Endometrium (tissue), 2 donors: Measurements from ENCODE around the gene PFN4.

Experiments used
- FAIRE-seq: peaks from 2 replicates; lab custom pipeline; 2012; peaks lifted over from hg19 to GRCh38; lab: Jason Lieb, UNC
- donor health status: control.
- donor health status: control.

Gene PFN4

DNA sequence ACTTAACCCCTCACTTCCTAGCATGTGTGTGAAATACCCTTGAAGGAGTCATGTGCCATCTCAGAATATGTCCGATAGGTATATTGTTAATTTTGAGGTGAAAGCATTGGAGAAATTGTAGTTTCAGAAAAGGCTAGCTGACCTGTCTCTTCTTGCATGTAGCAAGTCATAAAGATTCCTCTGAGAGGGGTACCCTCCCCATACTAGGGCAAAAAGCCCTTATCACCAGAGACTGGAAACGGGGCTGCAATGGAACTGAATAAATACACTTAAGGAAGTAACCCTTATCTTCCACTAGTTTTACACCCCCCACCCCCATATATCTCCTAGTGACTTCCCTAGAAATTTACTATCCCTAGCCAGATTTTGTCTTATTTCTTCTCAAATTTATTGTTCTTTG, 45.3 kb downstream of the PFN4 start:
- no peak for FAIRE-seq

- no peak for FAIRE-seq
Observed at GRCh38 chr2:24077535-24077877, 45.6 kb downstream of the PFN4 start.

DNA sequence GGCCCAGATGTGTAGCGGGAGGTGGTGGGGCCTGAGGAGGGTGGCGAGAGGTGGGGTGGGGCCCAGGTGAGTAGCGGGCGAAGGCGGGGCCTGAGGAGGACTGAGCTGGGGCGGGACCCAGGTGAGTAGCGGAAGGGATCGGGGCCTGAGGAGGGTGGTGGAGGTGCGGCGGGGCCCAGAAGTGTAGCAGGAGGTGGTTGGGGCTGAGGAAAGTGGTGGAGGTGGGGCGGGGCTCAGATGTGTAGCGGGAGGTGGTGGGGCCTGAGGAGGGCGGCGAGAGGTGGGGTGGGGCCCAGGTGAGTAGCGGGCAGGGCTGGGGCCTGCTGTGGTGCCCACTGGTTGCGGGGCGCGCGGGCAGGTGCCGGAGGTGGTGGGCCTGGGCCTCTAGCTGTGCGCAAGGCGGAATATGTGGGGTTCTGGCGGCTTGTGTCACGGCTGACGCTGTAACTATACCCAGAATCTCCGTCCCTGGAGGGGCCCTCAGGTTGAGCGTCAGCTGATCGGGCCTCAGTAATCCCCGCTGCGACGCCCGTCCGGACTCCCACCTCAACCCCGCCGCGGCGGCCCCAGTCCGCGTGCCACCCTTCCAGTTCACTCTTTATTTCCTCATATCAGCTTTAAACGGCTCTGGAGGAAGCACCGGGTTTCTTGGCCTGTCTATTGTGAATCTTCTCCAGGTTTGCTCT, 46.1 kb downstream of the PFN4 start:
- FAIRE-seq, result no peak

DNA sequence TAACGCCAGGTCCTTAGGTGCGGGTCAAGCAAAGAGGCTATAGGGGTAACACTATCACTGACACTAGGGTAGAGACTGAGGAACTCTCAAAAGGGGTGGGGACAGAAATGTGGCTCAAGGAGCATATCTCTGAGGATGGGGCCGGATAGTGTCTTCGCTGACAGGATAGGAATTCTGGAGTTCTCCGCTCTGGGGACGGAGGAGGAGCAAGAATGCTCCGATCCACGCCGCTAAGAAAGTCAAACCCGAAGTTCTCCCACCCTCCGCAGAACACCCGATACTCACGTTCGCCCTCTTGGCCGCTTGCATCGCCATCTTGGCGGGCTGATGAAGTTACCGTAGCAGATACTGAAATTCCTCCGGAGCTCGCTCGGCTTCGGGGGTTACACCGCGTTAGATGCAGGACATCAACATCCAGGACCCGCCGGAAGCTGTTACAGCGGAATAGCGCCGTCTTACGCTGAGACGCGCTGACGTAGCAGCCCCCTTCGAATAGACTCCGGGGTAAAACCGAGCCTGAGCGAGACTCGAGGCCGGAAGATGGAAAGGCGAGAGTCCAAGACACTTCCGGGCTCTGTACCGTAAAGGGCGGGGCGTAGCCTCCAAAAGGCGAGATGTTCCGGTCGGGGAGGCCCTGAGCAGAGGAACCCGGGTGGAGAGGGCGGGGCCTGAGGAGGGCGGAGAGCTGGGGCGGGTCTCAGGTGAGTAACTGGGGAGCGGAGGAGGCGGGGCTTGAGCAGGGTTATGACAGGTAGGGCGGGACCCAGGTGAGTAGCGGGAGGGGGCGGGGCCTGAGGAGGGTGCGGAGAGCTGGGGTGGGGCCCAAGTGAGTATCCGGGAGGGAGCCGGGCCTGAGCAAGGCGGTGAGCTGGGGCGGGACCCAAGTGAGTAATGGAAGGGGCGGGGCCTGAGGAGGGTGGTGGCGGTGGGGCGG, 47.0 kb downstream of the PFN4 start, which contains the start of gene SF3B6:
TSS of gene SF3B6 (minus strand) at position 412 of the 934 bp plus-strand sequence. CDS start at position 315, 97 bp downstream.
- FAIRE-seq, result peak; percentile 90

- FAIRE-seq, result no peak
Observed at GRCh38 chr2:24075259-24075658, 47.9 kb downstream of the PFN4 start.

- FAIRE-seq, result no peak
Observed at GRCh38 chr2:24073816-24074215, 49.3 kb downstream of the PFN4 start.

GRCh38 chr2:24072259-24072658, 50.9 kb downstream of the PFN4 start:
- FAIRE-seq, result no peak

DNA sequence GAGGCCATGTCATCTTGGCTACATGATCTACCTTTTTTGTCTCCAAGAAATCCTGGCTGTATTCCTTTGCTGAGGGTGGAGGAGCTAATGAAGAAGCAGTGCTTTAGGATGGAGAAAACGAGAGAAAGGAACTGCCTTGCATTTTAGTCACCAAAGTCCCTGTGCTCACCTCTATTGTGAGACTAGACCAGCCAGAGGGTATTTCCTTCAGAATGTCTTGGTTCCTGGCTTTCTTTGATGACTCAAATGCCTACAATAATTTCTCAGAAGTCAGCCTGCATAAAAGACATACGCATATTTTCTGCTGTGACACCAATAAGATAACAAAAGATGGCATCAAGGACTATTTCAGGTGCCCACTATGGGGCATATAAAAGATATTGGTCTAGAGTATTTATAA, 57.8 kb downstream of the PFN4 start:
- FAIRE-seq, result no peak
